HG03103 (cell line): ENCODE results near the gene NLRC4.
"Not testable (repeated sequence)": the region's sequence is repeated elsewhere in the genome, so short reads cannot be mapped to it uniquely, and the experiment has no call there.

ENCODE experiments used
- ATAC-seq: cut with Tn5 transposase; IDR thresholded peaks from one replicate; pipeline ENCODE4 v1.9.1; 2021; ENCODE audit warnings: low read depth; ENCODE audit not compliant: unreplicated experiment

Gene NLRC4

DNA sequence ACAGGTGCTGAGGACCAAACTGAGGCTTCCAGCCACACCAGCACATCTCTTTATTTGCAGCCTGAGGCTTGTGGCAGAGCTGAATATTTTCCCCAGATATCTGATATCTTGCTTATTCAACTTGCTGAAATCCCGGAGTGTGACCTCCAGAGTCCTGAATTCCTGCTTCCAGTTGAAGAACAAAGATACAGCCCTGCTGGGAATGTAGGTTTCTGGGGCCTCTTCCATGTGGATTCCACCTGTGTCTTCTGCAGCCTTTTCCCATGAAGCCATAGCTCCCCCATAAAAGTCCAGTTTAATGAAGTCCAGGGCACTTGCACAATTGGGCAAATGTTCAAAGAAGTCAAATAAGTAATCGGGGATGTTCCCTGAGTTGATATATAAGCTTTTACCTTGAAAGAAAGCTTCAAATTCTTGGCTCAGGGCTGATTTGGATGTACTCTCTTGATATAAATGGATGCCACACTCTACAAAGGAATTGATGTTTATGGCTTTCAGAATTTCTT, 14.9 kb downstream of the NLRC4 start:
- no peak for ATAC-seq

DNA sequence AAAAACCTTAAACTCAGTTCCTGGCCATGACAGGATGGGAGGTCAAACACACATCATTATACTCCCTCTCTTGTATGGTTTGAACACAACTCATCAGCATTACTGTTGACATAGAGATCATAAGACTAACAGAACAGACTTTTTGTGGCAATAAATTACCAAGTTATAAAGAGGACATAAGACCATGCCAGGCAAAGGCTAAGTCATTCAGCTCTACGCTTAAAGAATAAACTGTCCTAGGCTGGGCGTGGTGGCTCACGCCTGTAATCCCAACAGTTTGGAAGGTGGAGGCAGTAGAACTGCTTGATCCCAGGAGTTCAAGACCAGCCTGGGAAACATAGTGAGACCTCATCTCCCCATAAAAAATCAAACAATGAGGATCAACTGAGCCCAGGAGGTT, 16.4 kb downstream of the NLRC4 start:
- no peak for ATAC-seq

- no peak for ATAC-seq
These were observed 17.8 kb downstream of the NLRC4 start for GRCh38 chr2:32246911-32247310.

GRCh38 chr2:32242331-32242730, 22.4 kb downstream of the NLRC4 start:
- ATAC-seq = no peak

DNA sequence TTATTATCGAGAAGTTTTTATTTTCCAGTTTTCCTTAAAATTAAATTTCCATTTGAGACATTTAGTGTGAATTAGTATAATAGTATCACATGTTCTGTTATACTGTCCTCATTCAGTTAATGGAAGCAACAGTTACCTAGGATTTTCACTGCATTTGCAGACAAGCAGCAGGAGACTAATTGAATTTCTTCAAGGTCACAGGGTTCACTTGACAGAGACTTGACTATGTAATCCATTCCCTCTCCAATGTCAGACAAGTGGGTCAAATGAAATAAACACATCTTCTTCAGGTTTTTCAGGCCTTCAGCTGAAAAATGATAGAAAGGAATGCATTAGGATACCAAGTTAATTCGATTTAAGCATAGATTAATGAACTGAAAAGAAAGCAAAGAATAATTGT, 26.7 kb downstream of the NLRC4 start:
- ATAC-seq = no peak

- no peak for ATAC-seq
These were observed 27.2 kb downstream of the NLRC4 start for GRCh38 chr2:32237488-32237887.

GRCh38 chr2:32235315-32235714, 29.4 kb downstream of the NLRC4 start:
- no peak for ATAC-seq

GRCh38 chr2:32231959-32232358, 32.7 kb downstream of the NLRC4 start:
- ATAC-seq = no peak

- no peak for ATAC-seq
These were observed 35.1 kb downstream of the NLRC4 start for GRCh38 chr2:32229635-32230034.

GRCh38 chr2:32228181-32228580, 36.5 kb downstream of the NLRC4 start:
- ATAC-seq = no peak

GRCh38 chr2:32227492-32227891, 37.2 kb downstream of the NLRC4 start:
- no peak for ATAC-seq

- ATAC-seq = no peak
These were observed 41.7 kb downstream of the NLRC4 start for GRCh38 chr2:32222966-32223365.

DNA sequence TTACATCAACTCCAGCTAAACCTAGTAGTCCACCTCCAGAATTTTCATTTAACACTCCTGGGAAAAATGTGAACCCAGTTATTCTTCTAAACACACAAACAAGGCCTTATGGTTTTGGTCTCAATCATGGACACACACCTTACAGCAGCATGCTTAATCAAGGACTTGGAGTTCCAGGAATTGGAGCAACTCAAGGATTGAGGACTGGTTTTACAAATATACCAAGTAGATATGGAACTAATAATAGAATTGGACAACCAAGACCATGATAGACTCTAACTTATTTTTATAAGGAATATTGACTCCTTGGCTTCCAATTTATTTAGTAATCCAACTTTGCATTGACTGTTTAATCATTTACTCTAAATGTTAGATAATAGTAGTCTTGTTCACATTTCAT, 44.2 kb downstream of the NLRC4 start:
- no peak for ATAC-seq

DNA sequence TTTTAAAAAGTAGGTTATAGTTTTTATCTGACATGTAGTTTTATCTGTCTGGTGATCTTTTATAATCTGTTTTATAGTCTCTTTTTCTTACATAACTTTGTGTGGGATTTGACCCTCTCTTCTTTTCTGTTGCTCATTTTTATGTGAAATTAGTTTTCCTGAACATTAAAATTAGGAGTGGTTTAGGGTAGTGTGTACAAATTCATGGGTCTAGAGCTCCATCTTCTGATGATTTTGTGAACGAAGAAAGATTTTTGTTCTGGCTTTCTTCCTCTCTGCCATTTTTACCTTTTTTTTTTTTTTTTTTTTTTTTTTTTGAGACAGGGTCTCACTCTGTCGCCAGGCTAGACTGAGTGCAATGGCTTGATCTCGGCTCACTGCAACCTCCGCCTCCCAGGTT, 52.4 kb downstream of the NLRC4 start:
- ATAC-seq = no peak

DNA sequence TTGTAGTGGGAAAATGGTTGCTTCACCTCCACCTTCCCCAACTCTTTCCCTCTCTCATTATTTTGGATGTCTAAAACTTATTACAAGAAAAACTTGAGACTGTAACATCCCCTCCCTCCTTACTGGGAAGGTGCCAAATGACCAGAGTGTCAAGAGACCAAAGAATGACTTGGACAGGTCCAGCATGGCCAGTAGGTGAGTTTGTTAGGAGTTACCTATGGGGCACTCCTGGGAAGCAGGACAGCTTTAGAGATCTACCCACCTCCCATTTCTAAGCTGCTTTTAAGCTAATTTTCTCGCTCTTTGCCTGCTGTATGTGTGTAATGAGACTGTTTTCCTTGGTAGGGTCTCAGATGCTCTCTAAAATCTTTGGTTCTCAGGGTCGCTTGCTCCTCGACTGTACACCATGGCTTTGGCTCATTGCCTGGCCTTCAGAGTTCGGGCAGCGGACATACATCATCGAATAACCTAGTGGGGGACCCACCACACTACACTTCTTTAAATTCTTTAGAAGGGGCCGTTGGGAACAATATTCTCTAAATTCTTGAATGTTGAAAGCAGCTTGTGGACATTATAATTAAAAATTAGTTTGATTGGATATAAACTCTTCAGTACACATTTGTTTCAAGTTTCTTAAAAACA, 53.8 kb downstream of the NLRC4 start:
- ATAC-seq = no peak

- not testable (repeated sequence) for ATAC-seq
These were observed 61.3 kb downstream of the NLRC4 start for GRCh38 chr2:32203428-32203827.

GRCh38 chr2:32200814-32201213, 63.9 kb downstream of the NLRC4 start:
- no peak for ATAC-seq

DNA sequence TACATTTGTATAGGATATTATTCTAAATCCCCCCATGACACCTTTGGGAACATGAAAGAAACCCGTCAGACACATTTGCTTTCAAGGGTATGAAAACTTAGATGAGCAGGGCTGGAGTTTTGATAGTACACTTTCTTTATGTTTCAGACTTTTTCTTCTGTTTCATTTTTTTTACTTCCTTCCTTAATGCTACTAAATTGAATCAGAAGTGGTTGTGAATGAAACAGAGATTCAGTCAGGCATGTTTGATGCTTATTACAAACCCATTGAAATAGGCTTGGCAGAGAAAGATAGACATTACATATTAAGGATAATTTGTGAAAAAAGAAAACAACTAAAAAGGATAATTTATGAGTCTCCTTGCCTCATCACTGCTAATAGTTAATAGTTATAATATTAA, 72.3 kb downstream of the NLRC4 start:
- ATAC-seq = no peak

DNA sequence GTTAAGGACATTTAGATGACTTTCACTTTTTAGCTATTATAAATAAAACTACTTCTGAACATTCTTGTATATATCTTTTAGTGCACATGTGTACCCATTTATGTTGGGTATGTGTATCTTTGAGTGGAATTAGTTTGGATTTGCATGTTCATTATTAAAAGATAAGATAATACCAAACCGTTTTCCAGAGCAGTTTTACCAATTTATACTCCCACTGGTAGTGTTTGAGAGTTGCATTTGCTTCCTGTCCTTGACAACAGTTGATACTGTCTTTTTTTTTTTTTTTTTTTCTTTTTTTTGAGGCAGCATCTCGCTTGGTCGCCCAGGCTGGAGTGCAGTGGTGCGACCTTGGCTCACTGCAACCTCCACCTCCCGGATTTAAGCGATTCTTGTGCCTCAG, 75.7 kb downstream of the NLRC4 start:
- ATAC-seq = no peak

DNA sequence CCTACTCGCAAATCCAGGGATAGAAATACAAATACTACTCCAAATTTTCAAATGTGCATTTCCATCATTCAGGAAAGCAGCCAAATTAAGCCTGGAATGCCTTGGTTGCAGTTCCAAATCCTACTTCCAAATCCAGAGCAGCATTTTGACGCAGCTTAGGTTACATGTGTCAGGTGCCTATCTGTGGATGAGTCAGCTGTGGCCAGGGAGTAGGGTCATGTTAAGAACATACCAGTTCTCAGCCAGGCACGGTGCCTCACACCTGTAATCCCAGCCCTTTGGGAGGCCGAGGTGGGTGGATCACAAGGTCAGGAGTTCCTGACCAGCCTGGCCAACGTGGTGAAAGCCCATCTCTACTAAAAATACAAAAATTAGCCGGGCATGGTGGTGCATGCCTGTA, 82.0 kb downstream of the NLRC4 start:
- ATAC-seq = no peak
